Endodermal cell (in vitro differentiated cells): ENCODE data around the gene ATP12A. TPM values are rescaled to one million over a fixed set of nuclear protein-coding genes. Genes with fewer than 3 reads are reported as not detected.

Experiments used
- DNase-seq: peaks from one replicate; pipeline ENCODE4 v3.0.0-alpha.2; 2017
- H3K27ac ChIP-seq: 2 replicates; pipeline ENCODE4 v1.5.1; 2013; ENCODE audit warnings: mild to moderate bottlenecking, low read depth, low read length, moderate library complexity
- H3K27me3 ChIP-seq: 2 replicates; pipeline ENCODE4 v1.6.1; 2013; ENCODE audit warnings: mild to moderate bottlenecking, low read length, moderate library complexity; ENCODE audit not compliant: insufficient read depth, control insufficient read depth, poor library complexity, severe bottlenecking
- H3K36me3 ChIP-seq: 2 replicates; pipeline ENCODE4 v1.7.0; 2013; ENCODE audit warnings: mild to moderate bottlenecking, low read length, moderate library complexity; ENCODE audit not compliant: control insufficient read depth, insufficient read depth
- H3K4me1 ChIP-seq: one replicate; pipeline ENCODE4 v1.7.0; 2013; ENCODE audit warnings: low read length; ENCODE audit not compliant: control insufficient read depth, insufficient read depth
- H3K4me3 ChIP-seq: 2 replicates; pipeline ENCODE4 v1.5.1; 2013; ENCODE audit warnings: mild to moderate bottlenecking, low read length, moderate library complexity
- H3K9ac ChIP-seq: 2 replicates; pipeline ENCODE4 v1.6.1; 2013; ENCODE audit warnings: mild to moderate bottlenecking, low read length, moderate library complexity; ENCODE audit not compliant: poor library complexity, severe bottlenecking; ENCODE audit errors: extremely low read depth
- H3K9me3 ChIP-seq: 2 replicates; pipeline ENCODE4 v1.6.1; 2013; ENCODE audit warnings: mild to moderate bottlenecking, low read length, moderate library complexity; ENCODE audit not compliant: control insufficient read depth
- H3K27ac Mint-ChIP-seq: 2 replicates; pipeline ENCODE4 v1.8.0; 2020; ENCODE audit warnings: mixed read lengths
- H3K27me3 Mint-ChIP-seq: 2 replicates; pipeline ENCODE4 v1.8.0; 2021; ENCODE audit warnings: mild to moderate bottlenecking, mixed read lengths; ENCODE audit not compliant: insufficient read depth
- H3K36me3 Mint-ChIP-seq: 2 replicates; pipeline ENCODE4 v1.8.0; 2020; ENCODE audit warnings: low read depth, mixed read lengths
- H3K4me1 Mint-ChIP-seq: 2 replicates; pipeline ENCODE4 v1.8.0; 2020; ENCODE audit warnings: mixed read lengths
- H3K4me3 Mint-ChIP-seq: 2 replicates; pipeline ENCODE4 v1.8.0; 2020; ENCODE audit warnings: mild to moderate bottlenecking, moderate library complexity, mixed read lengths
- H3K9me3 Mint-ChIP-seq: 2 replicates; pipeline ENCODE4 v1.8.0; 2020; ENCODE audit warnings: mild to moderate bottlenecking, mixed read lengths
- WGBS, 2 experiments: methylation state at CpG; one replicate each; pipeline versions ENCODE4 v1.1.5 to v1.1.7; 2013; ENCODE audit warnings: missing lambda C conversion rate in 2 of 2, mixed read lengths in 1 of 2; ENCODE audit not compliant: insufficient coverage in 1 of 2, insufficient read length in 1 of 2; 5-methylcytosine and 5-hydroxymethylcytosine counted together
- total RNA-seq, 2 donors: library from RNA; stranded (reverse); fragmentation: NEBNext Ultra II Directional in 1 of 2; extraction: Animal tissue kit (Norgen Biotek cat#: 25700) in 1 of 2; gene quantifications; 2 replicates in 1 of 2; 3 replicates in 1 of 2; pipeline ENCODE4 v1.2.1, GENCODE V29; 2021
- TF ChIP-seq, protein P1 (sequence below): fragments of 200-600 bp; sonication (generic); conservative IDR thresholded peaks from 2 replicates; pipeline ENCODE4 v1.5.0; 2021; ENCODE audit warnings: antibody characterized with exemption, mild to moderate bottlenecking

Gene ATP12A
- total RNA-seq, 2 donors from 2014 or later = 4.9 to 10.5 TPM

DNA sequence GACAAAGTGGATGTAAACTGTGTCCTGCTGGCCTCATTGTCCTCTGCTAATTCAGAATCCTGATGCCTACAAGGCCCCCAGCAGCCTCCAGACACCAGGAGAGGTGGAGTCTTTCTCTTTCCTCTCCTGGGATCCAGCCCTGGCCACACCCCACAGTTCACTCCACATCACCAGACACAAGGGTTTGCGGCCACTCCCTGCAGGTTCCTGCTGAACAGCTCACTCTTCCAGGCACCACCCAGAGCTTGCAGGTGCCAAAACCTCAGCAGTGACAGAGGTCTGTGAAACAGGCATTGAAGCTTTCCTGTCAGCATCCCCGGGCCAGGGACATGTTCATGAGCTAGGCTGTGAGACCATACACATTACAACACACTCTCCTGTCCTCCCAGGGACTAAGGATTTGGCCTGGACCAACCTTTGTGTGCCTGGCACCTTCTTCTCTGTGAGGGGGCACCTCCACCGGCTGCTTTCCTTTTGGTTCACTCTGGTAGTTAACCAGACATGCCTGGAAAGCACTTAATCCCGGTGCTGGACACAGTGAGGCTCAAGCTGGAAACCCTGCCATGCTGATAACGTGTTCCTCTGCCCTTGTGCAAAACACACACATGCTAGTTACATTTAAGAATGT is 11.1 kb upstream of the ATP12A start:
- Mint-ChIP-seq H3K36me3 (no peaks in the 10 kb centered on the region), H3K4me1 (peaks cover 19% of the 10 kb centered on the region), H3K9me3 (no peaks in the 10 kb centered on the region), H3K27ac (no peak overlapping the region), H3K27me3 (peaks cover 9% of the 10 kb centered on the region), H3K4me3 (no peak overlapping the region)
- Histone ChIP-seq H3K27me3 (no peaks in the 10 kb centered on the region), H3K4me3 (no peak overlapping the region), H3K27ac (no peak overlapping the region), H3K9ac (no peak overlapping the region), H3K4me1 (peaks cover 6% of the 10 kb centered on the region), H3K36me3 (no peaks in the 10 kb centered on the region), H3K9me3 (no peaks in the 10 kb centered on the region)
- DNase-seq = peak; percentile 34
- WGBS, 2 experiments = 94 to 96% methylated on average over 4 to 5 of the region's 5 CpGs
- TF ChIP-seq, protein P1, sequence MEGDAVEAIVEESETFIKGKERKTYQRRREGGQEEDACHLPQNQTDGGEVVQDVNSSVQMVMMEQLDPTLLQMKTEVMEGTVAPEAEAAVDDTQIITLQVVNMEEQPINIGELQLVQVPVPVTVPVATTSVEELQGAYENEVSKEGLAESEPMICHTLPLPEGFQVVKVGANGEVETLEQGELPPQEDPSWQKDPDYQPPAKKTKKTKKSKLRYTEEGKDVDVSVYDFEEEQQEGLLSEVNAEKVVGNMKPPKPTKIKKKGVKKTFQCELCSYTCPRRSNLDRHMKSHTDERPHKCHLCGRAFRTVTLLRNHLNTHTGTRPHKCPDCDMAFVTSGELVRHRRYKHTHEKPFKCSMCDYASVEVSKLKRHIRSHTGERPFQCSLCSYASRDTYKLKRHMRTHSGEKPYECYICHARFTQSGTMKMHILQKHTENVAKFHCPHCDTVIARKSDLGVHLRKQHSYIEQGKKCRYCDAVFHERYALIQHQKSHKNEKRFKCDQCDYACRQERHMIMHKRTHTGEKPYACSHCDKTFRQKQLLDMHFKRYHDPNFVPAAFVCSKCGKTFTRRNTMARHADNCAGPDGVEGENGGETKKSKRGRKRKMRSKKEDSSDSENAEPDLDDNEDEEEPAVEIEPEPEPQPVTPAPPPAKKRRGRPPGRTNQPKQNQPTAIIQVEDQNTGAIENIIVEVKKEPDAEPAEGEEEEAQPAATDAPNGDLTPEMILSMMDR = no peak

DNA sequence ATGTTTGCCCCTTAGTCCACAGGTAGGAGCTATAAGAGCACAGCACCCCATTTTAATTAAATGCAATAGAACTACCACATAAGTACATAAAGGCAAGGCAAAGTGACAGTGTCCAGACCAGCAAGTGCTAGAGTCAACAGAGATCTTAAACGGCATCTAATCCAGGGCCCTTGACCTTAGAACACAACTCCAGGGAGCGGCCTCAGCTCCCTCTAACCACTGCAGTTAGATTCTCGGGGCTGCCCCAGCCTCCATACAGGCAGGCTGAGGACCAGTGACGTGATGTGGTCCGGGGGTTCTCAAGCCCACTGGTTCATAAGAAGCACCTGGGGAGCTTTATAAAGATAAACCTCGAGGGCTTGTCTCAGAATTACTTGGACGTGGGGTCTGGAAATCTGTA is 10.0 kb upstream of the ATP12A start:
- H3K9me3 Mint-ChIP-seq = no peaks in the 10 kb centered on the region
- no peak for DNase-seq
- no peak overlapping the region for H3K4me3 ChIP-seq
- no peaks in the 10 kb centered on the region for H3K36me3 ChIP-seq
- no peak overlapping the region for H3K27ac ChIP-seq
- peaks cover 9% of the 10 kb centered on the region for H3K27me3 Mint-ChIP-seq
- 80 to 89% methylated on average over 5 to 7 of the region's 7 CpGs for WGBS, 2 experiments
- no peak overlapping the region for H3K27ac Mint-ChIP-seq
- H3K4me3 Mint-ChIP-seq = no peak overlapping the region
- H3K4me1 ChIP-seq = peaks cover 6% of the 10 kb centered on the region
- H3K27me3 ChIP-seq = no peaks in the 10 kb centered on the region
- TF ChIP-seq, protein P1 = no peak
- H3K9me3 ChIP-seq = no peaks in the 10 kb centered on the region
- H3K4me1 Mint-ChIP-seq = peaks cover 24% of the 10 kb centered on the region
- no peak overlapping the region for H3K9ac ChIP-seq
- H3K36me3 Mint-ChIP-seq = no peaks in the 10 kb centered on the region

DNA sequence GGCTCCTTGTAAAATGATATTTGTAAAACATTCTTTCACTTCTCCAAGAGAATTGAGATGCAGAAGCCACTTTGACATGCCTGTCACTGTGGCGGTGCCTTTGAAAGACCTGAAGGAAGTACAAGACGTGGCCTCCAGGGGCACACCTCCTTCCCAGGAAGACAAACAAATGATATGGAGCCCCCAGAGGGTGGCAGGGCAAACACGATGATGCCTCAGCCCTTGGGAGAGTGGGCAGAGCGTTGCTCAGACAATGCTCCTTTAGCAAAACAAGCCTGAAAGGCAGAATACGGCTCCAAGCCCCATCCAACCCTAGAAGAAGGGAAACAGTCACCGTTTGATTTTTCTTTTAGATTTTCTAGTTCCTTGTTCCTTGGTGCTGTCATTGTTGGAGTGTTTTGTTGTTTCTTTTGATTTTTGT is 9.2 kb upstream of the ATP12A start:
- H3K27me3 ChIP-seq = no peaks in the 10 kb centered on the region
- Mint-ChIP-seq H3K9me3 (no peaks in the 10 kb centered on the region), H3K27ac (peak overlapping the region; percentile 74), H3K36me3 (no peaks in the 10 kb centered on the region), H3K4me1 (peaks cover 24% of the 10 kb centered on the region), H3K4me3 (peak overlapping the region; percentile 45), H3K27me3 (peaks cover 9% of the 10 kb centered on the region)
- H3K36me3 ChIP-seq = no peaks in the 10 kb centered on the region
- peak overlapping the region; percentile 69 for H3K4me3 ChIP-seq
- TF ChIP-seq, protein P1 = peak; percentile 71
- WGBS, 2 experiments = 7 to 21% methylated on average over 5 to 6 of the region's 6 CpGs
- no peak overlapping the region for H3K27ac ChIP-seq
- peak; percentile 87 for DNase-seq
- peaks cover 6% of the 10 kb centered on the region for H3K4me1 ChIP-seq
- H3K9me3 ChIP-seq = no peaks in the 10 kb centered on the region
- H3K9ac ChIP-seq = no peak overlapping the region
